H1 (cell line): Measurements from ENCODE around the gene GRIK1. TPM values are rescaled to one million over a fixed set of nuclear protein-coding genes. Genes with fewer than 3 reads are reported as not detected.

Experiments
- CTCF ChIA-PET: fragments of 300-600 bp; sonication (Branson Sonifier 250); formaldehyde crosslinking; loops from one replicate; lab custom pipeline; 2021; ENCODE audit not compliant: partially characterized antibody; lab: Charles Lee
- POLR2A ChIA-PET: fragments of 300-600 bp; sonication (Branson Sonifier 250); formaldehyde crosslinking; loops from one replicate; lab custom pipeline; 2021; ENCODE audit warnings: inconsistent platforms; ENCODE audit not compliant: partially characterized antibody; lab: Charles Lee
- DNase-seq, 2 experiments: peaks; one replicate each; pipeline versions ENCODE4 v3.0.0 to v3.0.0-alpha.2; 2010 to 2022; ENCODE audit warnings: low spot score in 2 of 2, low read depth in 1 of 2, mixed read lengths in 1 of 2
- FAIRE-seq: peaks from 2 replicates; lab custom pipeline; 2011; peaks lifted over from hg19 to GRCh38; lab: Jason Lieb, UNC
- H2AFZ ChIP-seq: 2 replicates; pipeline ENCODE4 v1.8.1; 2012; ENCODE audit warnings: low read length, inconsistent platforms
- H2AK5ac ChIP-seq: 2 replicates; pipeline ENCODE4 v1.6.1; 2013; ENCODE audit warnings: low read depth, low read length
- H2BK120ac ChIP-seq: replicated peaks from 2 replicates; pipeline ENCODE3; 2013; ENCODE audit warnings: low read depth, low read length, inconsistent platforms
- H2BK12ac ChIP-seq: 2 replicates; pipeline ENCODE4 v1.6.1; 2013; ENCODE audit warnings: low read depth, low read length
- H2BK15ac ChIP-seq: 2 replicates; pipeline ENCODE4 v1.6.1; 2013; ENCODE audit warnings: low read length
- H2BK20ac ChIP-seq: 2 replicates; pipeline ENCODE4 v1.6.1; 2013; ENCODE audit warnings: low read length
- H2BK5ac ChIP-seq: 2 replicates; pipeline ENCODE4 v1.6.1; 2013; ENCODE audit warnings: low read depth, low read length
- H3K14ac ChIP-seq: 2 replicates; pipeline ENCODE4 v1.6.1; 2013; ENCODE audit warnings: inconsistent platforms; ENCODE audit not compliant: insufficient read length
- H3K18ac ChIP-seq: 2 replicates; pipeline ENCODE4 v1.6.1; 2013; ENCODE audit warnings: low read length; ENCODE audit errors: extremely low read depth
- H3K23ac ChIP-seq: 2 replicates; pipeline ENCODE4 v1.6.1; 2013; ENCODE audit warnings: inconsistent platforms; ENCODE audit not compliant: insufficient read length
- H3K23me2 ChIP-seq: 2 replicates; pipeline ENCODE4 v1.6.1; 2013; ENCODE audit warnings: low read depth, low read length
- H3K27ac ChIP-seq: 2 replicates; pipeline ENCODE4 v1.6.1; 2011; ENCODE audit warnings: low read depth, low read length, inconsistent platforms
- H3K27me3 ChIP-seq, 4 experiments: replicated peaks in 1 of 4; 1 replicate in 1 of 4; 2 replicates in 3 of 4; pipeline versions ENCODE4 v1.6.1 to v1.8.1; 2011 to 2013; ENCODE audit warnings: low read length in 3 of 4, mild to moderate bottlenecking in 3 of 4, inconsistent platforms in 2 of 4, mixed read lengths in 2 of 4, moderate library complexity in 1 of 4; ENCODE audit not compliant: control insufficient read depth in 3 of 4, insufficient read depth in 3 of 4; ENCODE audit errors: extremely low read depth in 1 of 4
- H3K36me3 ChIP-seq, 4 experiments: 2 replicates each; pipeline versions ENCODE4 v1.6.1 to v1.8.1; 2011 to 2013; ENCODE audit warnings: mild to moderate bottlenecking in 4 of 4, low read length in 3 of 4, moderate library complexity in 2 of 4, control low read depth in 1 of 4, inconsistent platforms in 1 of 4; ENCODE audit not compliant: insufficient read depth in 4 of 4, control insufficient read depth in 2 of 4
- H3K4ac ChIP-seq: replicated peaks from 2 replicates; pipeline ENCODE3; 2013; ENCODE audit warnings: low read length, low read depth, mixed read lengths, inconsistent platforms; ENCODE audit not compliant: insufficient read length
- H3K4me1 ChIP-seq, 4 experiments: replicated peaks in 1 of 4; 1 replicate in 1 of 4; 2 replicates in 3 of 4; pipeline versions ENCODE4 v1.6.1 to v1.8.1; 2011 to 2013; ENCODE audit warnings: low read length in 3 of 4, inconsistent platforms in 2 of 4, mixed read lengths in 1 of 4; ENCODE audit not compliant: insufficient read depth in 4 of 4, control insufficient read depth in 3 of 4
- H3K4me2 ChIP-seq, 2 experiments: 2 replicates each; pipeline versions ENCODE4 v1.6.1 to v1.8.1; 2011 to 2013; ENCODE audit warnings: low read depth in 2 of 2, low read length in 2 of 2, control low read depth in 1 of 2, inconsistent platforms in 1 of 2, mild to moderate bottlenecking in 1 of 2; ENCODE audit not compliant: insufficient read depth in 1 of 2
- H3K4me3 ChIP-seq, 4 experiments: fragments of 200-600, 300-600 bp in 1 of 4; sonication (generic), shearing (Covaris generic), sonication (Bioruptor Twin) in 1 of 4; 2 replicates each; pipeline versions ENCODE4 v1.5.1 to v1.8.1; 2011 to 2016; ENCODE audit warnings: low read length in 4 of 4, low read depth in 3 of 4, control low read depth in 2 of 4, inconsistent platforms in 2 of 4, mild to moderate bottlenecking in 2 of 4, mixed read lengths in 1 of 4, moderate library complexity in 1 of 4; ENCODE audit not compliant: insufficient read depth in 2 of 4; ENCODE audit errors: extremely low read depth in 1 of 4
- H3K56ac ChIP-seq: replicated peaks from 2 replicates; pipeline ENCODE3; 2013; ENCODE audit warnings: low read depth, mild to moderate bottlenecking, mixed read lengths, low read length, inconsistent platforms; ENCODE audit not compliant: insufficient read length
- H3K79me1 ChIP-seq: 2 replicates; pipeline ENCODE4 v1.6.1; 2013; ENCODE audit warnings: low read depth, low read length, control low read depth
- H3K79me2 ChIP-seq, 2 experiments: 2 replicates each; pipeline versions ENCODE4 v1.6.1 to v1.8.1; 2012 to 2013; ENCODE audit warnings: low read length in 2 of 2, mild to moderate bottlenecking in 2 of 2, inconsistent platforms in 1 of 2; ENCODE audit not compliant: insufficient read depth in 2 of 2, control insufficient read depth in 1 of 2
- H3K9ac ChIP-seq, 4 experiments: replicated peaks in 1 of 4; 1 replicate in 1 of 4; 2 replicates in 3 of 4; pipeline versions ENCODE4 v1.6.1 to v1.8.1; 2011 to 2013; ENCODE audit warnings: low read depth in 3 of 4, low read length in 3 of 4, control low read depth in 2 of 4, mild to moderate bottlenecking in 2 of 4, moderate library complexity in 2 of 4, inconsistent platforms in 1 of 4; ENCODE audit errors: extremely low read depth in 1 of 4
- H3K9me3 ChIP-seq, 2 experiments: 2 replicates each; pipeline versions ENCODE4 v1.6.1 to v1.8.1; 2012 to 2013; ENCODE audit warnings: mild to moderate bottlenecking in 2 of 2, moderate library complexity in 2 of 2, control low read depth in 1 of 2, inconsistent platforms in 1 of 2, low read depth in 1 of 2, low read length in 1 of 2, mixed read lengths in 1 of 2; ENCODE audit not compliant: insufficient read depth in 2 of 2
- H4K20me1 ChIP-seq, 2 experiments: replicated peaks in 1 of 2; 2 replicates each; pipeline versions ENCODE3 to v1.8.1; 2011 to 2013; ENCODE audit warnings: inconsistent platforms in 2 of 2, low read length in 2 of 2, mild to moderate bottlenecking in 1 of 2; ENCODE audit not compliant: insufficient read depth in 2 of 2, control insufficient read depth in 1 of 2
- H4K5ac ChIP-seq: 2 replicates; pipeline ENCODE4 v1.6.1; 2013; ENCODE audit warnings: low read length, low read depth, mixed read lengths, inconsistent platforms; ENCODE audit not compliant: insufficient read length
- H4K8ac ChIP-seq: 2 replicates; pipeline ENCODE4 v1.8.0; 2013; ENCODE audit warnings: mild to moderate bottlenecking, moderate library complexity, low read length, inconsistent platforms; ENCODE audit not compliant: insufficient read depth; ENCODE audit errors: extremely low read depth
- H4K91ac ChIP-seq: replicated peaks from 2 replicates; pipeline ENCODE3; 2013; ENCODE audit warnings: low read length, mixed read lengths, inconsistent platforms; ENCODE audit not compliant: insufficient read length
- EP300 ChIP-seq, 2 experiments: IDR thresholded peaks; 1 replicate in 1 of 2; 2 replicates in 1 of 2; pipeline ENCODE4 v1.6.1; 2011 to 2012; ENCODE audit warnings: low read depth in 2 of 2, low read length in 2 of 2, mild to moderate bottlenecking in 2 of 2, borderline replicate concordance in 1 of 2, inconsistent platforms in 1 of 2, moderate library complexity in 1 of 2
- SIN3A ChIP-seq, 2 experiments: IDR thresholded peaks in 1 of 2; conservative IDR thresholded peaks in 1 of 2; 2 replicates each; pipeline ENCODE4 v1.6.1; 2011 to 2012; ENCODE audit warnings: low read length in 2 of 2, improper control_type of control experiment in 1 of 2, low read depth in 1 of 2, mild to moderate bottlenecking in 1 of 2
- SP1 ChIP-seq: IDR thresholded peaks from 2 replicates; pipeline ENCODE4 v1.6.1; 2011; ENCODE audit warnings: low read depth, low read length
- TAF7 ChIP-seq: optimal IDR thresholded peaks from 2 replicates; pipeline ENCODE3; 2011; ENCODE audit warnings: low read depth, mild to moderate bottlenecking, inconsistent platforms, low read length, moderate library complexity, borderline replicate concordance
- WGBS, 2 experiments: shearing (Covaris generic) in 1 of 2; methylation state at CpG; one replicate each; pipeline versions ENCODE4 v1.1.6 to v1.1.7; 2013 to 2015; ENCODE audit warnings: low lambda C conversion rate in 2 of 2, mixed read lengths in 2 of 2, inconsistent platforms in 1 of 2, low coverage in 1 of 2, missing lambda C conversion rate in 1 of 2; ENCODE audit not compliant: insufficient replicate concordance in 2 of 2, insufficient coverage in 1 of 2, insufficient read length in 1 of 2; ENCODE audit errors: extremely low coverage in 1 of 2, missing lambda C conversion rate in 1 of 2; 5-methylcytosine and 5-hydroxymethylcytosine counted together
- polyA plus RNA-seq, 7 experiments: library from polyadenylated mRNA; depleted of rRNA in 3 of 7; stranded (reverse) in 5 of 7; unstranded in 2 of 7; fragments of >200 nt in 5 of 7; fragments of 200-250 nt in 2 of 7; gene quantifications; 1 replicate in 5 of 7; 2 replicates in 1 of 7; 4 replicates in 1 of 7; pipeline versions ENCODE4 v1.2.1 to v1.2.3, GENCODE V29; 2011 to 2013; ENCODE audit warnings: missing spikeins in 2 of 7, mixed read lengths in 2 of 7
- total RNA-seq: library from RNA; stranded (reverse); fragmentation: NEBNext Ultra II Directional; extraction: Animal tissue kit (Norgen Biotek cat#: 25700); gene quantifications from 2 replicates; pipeline ENCODE4 v1.2.1, GENCODE V29; 2021

Gene GRIK1
- total and polyA plus RNA-seq, 2 of the 8 experiments (the other 6 are each of a cell fraction or from before 2014, with no cell fraction given), result 0.11 to 0.32 TPM

GRCh38 chr21:29763674-29764073 is 176.1 kb downstream of the GRIK1 start:
- H2BK15ac ChIP-seq, result no peak overlapping the region
- no peak overlapping the region for H3K4ac ChIP-seq
- H4K8ac ChIP-seq, result no peak overlapping the region
- H2BK120ac ChIP-seq, result no peak overlapping the region
- no peak overlapping the region for H2AFZ ChIP-seq
- H3K79me1 ChIP-seq, result no peaks in the 10 kb centered on the region
- POLR2A ChIA-PET, result no interaction called here
- H3K23ac ChIP-seq, result no peak overlapping the region
- H3K4me2 ChIP-seq, result no peak overlapping the region
- H3K9me3 ChIP-seq, result no peaks in the 10 kb centered on the region
- no peak for TF ChIP-seq TAF7
- TF ChIP-seq SIN3A (conservative IDR thresholded peaks at IDR 0.05 in 1 of 2, IDR thresholded peaks at IDR 0.05 in 1 of 2; ENCODE audit: low read depth in 1 of 2, low read length in 2 of 2), result no peak
- TF ChIP-seq SP1, result no peak
- TF ChIP-seq EP300 (IDR thresholded peaks at IDR 0.05; ENCODE audit: borderline replicate concordance in 1 of 2, low read depth in 2 of 2, low read length in 2 of 2), result no peak
- H3K23me2 ChIP-seq, result no peaks in the 10 kb centered on the region; the same call in 1 of the 2 replicates
- H4K5ac ChIP-seq, result no peak overlapping the region
- FAIRE-seq (no peak), DNase-seq (no peak)
- H4K20me1 ChIP-seq, result no peaks in the 10 kb centered on the region
- H2AK5ac ChIP-seq, result no peak overlapping the region
- no peaks in the 10 kb centered on the region for H3K36me3 ChIP-seq
- CTCF ChIA-PET, result interaction anchor here (1.0 to 2.0 kb wide), 2 partner anchors 11 to 86 kb away, joined by 4 to 5 read pairs; no protein-coding TSS in a partner anchor
- H3K4me3 ChIP-seq, result no peak overlapping the region
- no peak overlapping the region for H3K14ac ChIP-seq
- no peak overlapping the region for H3K56ac ChIP-seq
- WGBS, 2 experiments, result 87% methylated on average over 4 of the region's 4 CpGs; no CpG with 5 or more reads in 1 of the 2 experiments
- no peaks in the 10 kb centered on the region for H3K27me3 ChIP-seq
- H4K91ac ChIP-seq, result no peak overlapping the region
- no peak overlapping the region for H2BK20ac ChIP-seq
- no peaks in the 10 kb centered on the region for H3K79me2 ChIP-seq
- no peak overlapping the region for H3K9ac ChIP-seq
- no peak overlapping the region for H2BK5ac ChIP-seq
- no peaks in the 10 kb centered on the region for H3K4me1 ChIP-seq
- no peak overlapping the region for H3K18ac ChIP-seq
- no peak overlapping the region for H2BK12ac ChIP-seq
- no peak overlapping the region for H3K27ac ChIP-seq
